ENCODE data around the gene NFIA.

- TF ChIP-seq CTCF (IDR thresholded peaks at IDR 0.05): no peak
- TF ChIP-seq POLR2A (IDR thresholded peaks at IDR 0.05): no peak
These were observed 306.2 kb downstream of the NFIA start for GRCh38 chr1:61388566-61388965.

All from Peyer's patch (tissue), 4 donors.